ENCODE measurements around the gene FAM131C.

FAM131C gene

DNA sequence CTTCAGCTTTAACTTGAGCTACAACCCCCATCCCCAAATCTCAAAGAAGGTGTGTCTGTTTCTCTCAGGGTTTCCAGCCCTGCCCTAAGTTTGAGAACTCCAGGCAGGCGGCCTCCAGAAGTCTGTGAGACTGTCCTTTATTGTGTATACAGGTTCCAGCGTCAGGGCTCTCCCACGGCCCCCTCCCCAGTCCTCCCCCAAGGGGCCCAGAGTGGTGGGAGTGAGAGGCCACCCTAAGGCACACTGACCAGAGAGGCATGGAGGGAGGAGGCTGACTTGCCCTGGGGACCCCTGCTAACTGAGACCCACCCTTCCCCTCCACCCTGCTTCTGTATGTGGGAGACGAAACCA lies 59.6 kb downstream of the FAM131C start:
- POLR2A ChIA-PET = no interaction called here
- TF ChIP-seq, protein P1, sequence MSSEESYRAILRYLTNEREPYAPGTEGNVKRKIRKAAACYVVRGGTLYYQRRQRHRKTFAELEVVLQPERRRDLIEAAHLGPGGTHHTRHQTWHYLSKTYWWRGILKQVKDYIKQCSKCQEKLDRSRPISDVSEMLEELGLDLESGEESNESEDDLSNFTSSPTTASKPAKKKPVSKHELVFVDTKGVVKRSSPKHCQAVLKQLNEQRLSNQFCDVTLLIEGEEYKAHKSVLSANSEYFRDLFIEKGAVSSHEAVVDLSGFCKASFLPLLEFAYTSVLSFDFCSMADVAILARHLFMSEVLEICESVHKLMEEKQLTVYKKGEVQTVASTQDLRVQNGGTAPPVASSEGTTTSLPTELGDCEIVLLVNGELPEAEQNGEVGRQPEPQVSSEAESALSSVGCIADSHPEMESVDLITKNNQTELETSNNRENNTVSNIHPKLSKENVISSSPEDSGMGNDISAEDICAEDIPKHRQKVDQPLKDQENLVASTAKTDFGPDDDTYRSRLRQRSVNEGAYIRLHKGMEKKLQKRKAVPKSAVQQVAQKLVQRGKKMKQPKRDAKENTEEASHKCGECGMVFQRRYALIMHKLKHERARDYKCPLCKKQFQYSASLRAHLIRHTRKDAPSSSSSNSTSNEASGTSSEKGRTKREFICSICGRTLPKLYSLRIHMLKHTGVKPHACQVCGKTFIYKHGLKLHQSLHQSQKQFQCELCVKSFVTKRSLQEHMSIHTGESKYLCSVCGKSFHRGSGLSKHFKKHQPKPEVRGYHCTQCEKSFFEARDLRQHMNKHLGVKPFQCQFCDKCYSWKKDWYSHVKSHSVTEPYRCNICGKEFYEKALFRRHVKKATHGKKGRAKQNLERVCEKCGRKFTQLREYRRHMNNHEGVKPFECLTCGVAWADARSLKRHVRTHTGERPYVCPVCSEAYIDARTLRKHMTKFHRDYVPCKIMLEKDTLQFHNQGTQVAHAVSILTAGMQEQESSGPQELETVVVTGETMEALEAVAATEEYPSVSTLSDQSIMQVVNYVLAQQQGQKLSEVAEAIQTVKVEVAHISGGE (tag by site-specific recombination; conservative IDR thresholded peaks at IDR 0.05; ENCODE audit: low read depth) = no peak
- TF ChIP-seq ZBTB20 (tag by site-specific recombination; IDR thresholded peaks at IDR 0.05) = peak; percentile 49; the same call in 1 of the 2 replicates
- CTCF ChIA-PET = interaction anchor here (0.7 to 1.5 kb wide), 2 partner anchors 190 to 222 kb away, joined by 3 read pairs; no protein-coding TSS in a partner anchor

DNA sequence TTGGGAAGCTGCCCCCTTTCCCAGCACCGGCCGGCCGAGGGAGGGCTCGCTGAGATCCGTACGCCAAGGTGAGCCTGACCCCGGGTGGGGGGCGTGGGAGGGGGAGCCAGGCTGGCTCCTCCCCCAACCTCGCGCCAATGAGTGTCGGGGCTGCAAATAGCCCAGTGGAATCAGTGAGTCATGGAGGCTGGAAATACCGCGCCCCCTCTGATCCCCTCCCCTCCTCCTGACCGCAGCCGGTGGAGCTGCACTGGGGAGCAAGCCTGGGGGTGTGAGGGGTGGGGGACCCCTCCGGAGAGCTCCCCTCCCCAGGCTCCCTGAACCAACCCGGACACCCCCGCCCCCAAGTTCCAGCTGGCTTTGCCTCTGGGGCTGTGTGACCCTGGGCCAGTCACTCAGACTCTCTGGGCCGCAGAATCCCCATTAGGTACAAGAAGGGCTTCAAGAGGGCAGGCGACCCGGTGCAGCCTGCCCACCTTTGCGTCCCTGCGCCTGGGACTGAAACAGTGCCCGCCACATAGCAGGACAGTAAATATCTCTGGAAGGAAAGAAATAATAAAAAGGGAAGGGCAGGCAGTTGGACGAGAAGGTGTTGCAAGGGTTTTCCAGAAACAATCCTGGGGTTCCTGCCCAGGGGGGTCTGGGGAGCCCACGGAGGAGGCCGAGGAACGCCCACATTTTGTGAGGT lies 60.1 kb downstream of the FAM131C start:
- CTCF ChIA-PET = interaction anchor here (0.7 to 1.5 kb wide), 2 partner anchors 190 to 222 kb away, joined by 3 read pairs; no protein-coding TSS in a partner anchor
- no peaks in the 10 kb centered on the region for H3K9me3 ChIP-seq (ENCODE audit: control insufficient read depth, insufficient read depth, low read depth, low read length)
- TF ChIP-seq, protein P2, sequence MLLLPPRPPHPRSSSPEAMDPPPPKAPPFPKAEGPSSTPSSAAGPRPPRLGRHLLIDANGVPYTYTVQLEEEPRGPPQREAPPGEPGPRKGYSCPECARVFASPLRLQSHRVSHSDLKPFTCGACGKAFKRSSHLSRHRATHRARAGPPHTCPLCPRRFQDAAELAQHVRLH (tag by site-specific recombination; IDR thresholded peaks at IDR 0.05) = no peak
- 0 out of 2 replicates have a peak, but pooled peaks have one; percentile 17 for TF ChIP-seq ZNF768 (tag by site-specific recombination; IDR thresholded peaks at IDR 0.05)
- no peak for TF ChIP-seq ZNF16 (tag by site-specific recombination; IDR thresholded peaks at IDR 0.05; ENCODE audit: low read depth)
- 0 out of 2 replicates have a peak, but pooled peaks have one; percentile 12 for TF ChIP-seq GLIS2 (tag by site-specific recombination; IDR thresholded peaks at IDR 0.05)
- TF ChIP-seq, protein P3, sequence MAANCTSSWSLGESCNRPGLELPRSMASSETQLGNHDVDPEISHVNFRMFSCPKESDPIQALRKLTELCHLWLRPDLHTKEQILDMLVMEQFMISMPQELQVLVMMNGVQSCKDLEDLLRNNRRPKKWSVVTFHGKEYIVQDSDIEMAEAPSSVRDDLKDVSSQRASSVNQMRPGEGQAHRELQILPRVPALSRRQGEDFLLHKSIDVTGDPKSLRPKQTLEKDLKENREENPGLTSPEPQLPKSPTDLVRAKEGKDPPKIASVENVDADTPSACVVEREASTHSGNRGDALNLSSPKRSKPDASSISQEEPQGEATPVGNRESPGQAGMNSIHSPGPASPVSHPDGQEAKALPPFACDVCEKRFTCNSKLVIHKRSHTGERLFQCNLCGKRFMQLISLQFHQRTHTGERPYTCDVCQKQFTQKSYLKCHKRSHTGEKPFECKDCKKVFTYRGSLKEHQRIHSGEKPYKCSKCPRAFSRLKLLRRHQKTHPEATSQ (tag by site-specific recombination; IDR thresholded peaks at IDR 0.05) = no peak
- TF ChIP-seq, protein P4, sequence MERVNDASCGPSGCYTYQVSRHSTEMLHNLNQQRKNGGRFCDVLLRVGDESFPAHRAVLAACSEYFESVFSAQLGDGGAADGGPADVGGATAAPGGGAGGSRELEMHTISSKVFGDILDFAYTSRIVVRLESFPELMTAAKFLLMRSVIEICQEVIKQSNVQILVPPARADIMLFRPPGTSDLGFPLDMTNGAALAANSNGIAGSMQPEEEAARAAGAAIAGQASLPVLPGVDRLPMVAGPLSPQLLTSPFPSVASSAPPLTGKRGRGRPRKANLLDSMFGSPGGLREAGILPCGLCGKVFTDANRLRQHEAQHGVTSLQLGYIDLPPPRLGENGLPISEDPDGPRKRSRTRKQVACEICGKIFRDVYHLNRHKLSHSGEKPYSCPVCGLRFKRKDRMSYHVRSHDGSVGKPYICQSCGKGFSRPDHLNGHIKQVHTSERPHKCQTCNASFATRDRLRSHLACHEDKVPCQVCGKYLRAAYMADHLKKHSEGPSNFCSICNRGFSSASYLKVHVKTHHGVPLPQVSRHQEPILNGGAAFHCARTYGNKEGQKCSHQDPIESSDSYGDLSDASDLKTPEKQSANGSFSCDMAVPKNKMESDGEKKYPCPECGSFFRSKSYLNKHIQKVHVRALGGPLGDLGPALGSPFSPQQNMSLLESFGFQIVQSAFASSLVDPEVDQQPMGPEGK (tag by site-specific recombination; IDR thresholded peaks at IDR 0.05) = peak; percentile 28; the same call in 1 of the 2 replicates
- H3K4me1 ChIP-seq (ENCODE audit: control insufficient read depth, insufficient read depth, low read length) = no peaks in the 10 kb centered on the region
- H3K27ac ChIP-seq (ENCODE audit: extremely low read depth, low read depth, low read length) = no peak overlapping the region
- no peaks in the 10 kb centered on the region for H3K36me3 ChIP-seq (ENCODE audit: control insufficient read depth in 2 of 2, insufficient read depth in 1 of 2, low read length in 2 of 2)
- H3K4me3 ChIP-seq (ENCODE audit: low read depth, low read length) = no peak overlapping the region
- POLR2A ChIA-PET = no interaction called here

More for the DNA sequence above, 59.6 kb downstream of the FAM131C start:
- Histone ChIP-seq H3K9me3 (ENCODE audit: control insufficient read depth, insufficient read depth, low read depth, low read length) (no peaks in the 10 kb centered on the region), H3K27ac (ENCODE audit: extremely low read depth, low read depth, low read length) (no peak overlapping the region), H3K36me3 (ENCODE audit: control insufficient read depth in 2 of 2, insufficient read depth in 1 of 2, low read length in 2 of 2) (no peaks in the 10 kb centered on the region), H3K4me3 (ENCODE audit: low read depth, low read length) (no peak overlapping the region), H3K4me1 (ENCODE audit: control insufficient read depth, insufficient read depth, low read length) (no peaks in the 10 kb centered on the region)

DNA sequence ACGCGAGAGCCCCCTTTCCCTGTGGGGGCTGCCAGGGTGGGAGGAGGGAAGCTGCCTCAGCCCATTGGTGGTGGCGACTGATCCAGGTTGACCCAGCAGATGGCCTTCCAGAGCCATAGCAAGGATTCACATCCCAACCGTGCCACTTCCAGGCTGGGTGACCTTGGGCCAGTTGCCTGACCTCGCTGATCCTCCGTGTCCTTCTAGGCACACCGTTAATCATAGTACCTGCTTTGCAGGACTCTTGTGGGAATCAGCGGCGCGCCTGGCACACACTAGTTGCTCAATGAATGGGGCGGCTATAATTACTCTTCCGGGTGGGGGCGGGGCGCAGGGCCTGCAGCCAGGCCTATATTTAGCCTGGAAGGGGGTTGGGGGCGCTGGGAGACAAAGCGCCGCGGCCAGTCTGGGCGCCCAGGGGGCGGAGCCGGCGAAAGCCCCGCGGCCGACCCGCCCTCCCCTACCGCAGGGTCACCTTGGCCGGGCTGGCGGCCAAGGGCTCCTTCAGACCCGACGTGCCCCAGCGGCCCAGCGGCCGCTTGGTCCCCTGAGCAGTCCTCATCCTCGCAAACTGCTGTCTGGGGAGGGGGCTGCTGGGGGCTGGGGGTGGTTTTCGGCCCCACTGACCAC lies 60.7 kb downstream of the FAM131C start:
- TF ChIP-seq, protein P5, sequence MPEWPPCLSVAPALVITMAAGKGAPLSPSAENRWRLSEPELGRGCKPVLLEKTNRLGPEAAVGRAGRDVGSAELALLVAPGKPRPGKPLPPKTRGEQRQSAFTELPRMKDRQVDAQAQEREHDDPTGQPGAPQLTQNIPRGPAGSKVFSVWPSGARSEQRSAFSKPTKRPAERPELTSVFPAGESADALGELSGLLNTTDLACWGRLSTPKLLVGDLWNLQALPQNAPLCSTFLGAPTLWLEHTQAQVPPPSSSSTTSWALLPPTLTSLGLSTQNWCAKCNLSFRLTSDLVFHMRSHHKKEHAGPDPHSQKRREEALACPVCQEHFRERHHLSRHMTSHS (tag by site-specific recombination; IDR thresholded peaks at IDR 0.05) = no peak
- TF ChIP-seq ZNF394 (tag by site-specific recombination; IDR thresholded peaks at IDR 0.05; ENCODE audit: borderline replicate concordance) (no peak), YY1 (tag by site-specific recombination; IDR thresholded peaks at IDR 0.05) (no peak), ZNF121 (tag by site-specific recombination; IDR thresholded peaks at IDR 0.05) (no peak), ZNF792 (tag by site-specific recombination; IDR thresholded peaks at IDR 0.05) (no peak), OSR2 (tag by site-specific recombination; IDR thresholded peaks at IDR 0.05) (no peak), ZNF354C (tag by site-specific recombination; IDR thresholded peaks at IDR 0.05; ENCODE audit: borderline replicate concordance, low read depth) (no peak)
- Histone ChIP-seq H3K9me3 (ENCODE audit: control insufficient read depth, insufficient read depth, low read depth, low read length) (no peaks in the 10 kb centered on the region), H3K4me3 (ENCODE audit: low read depth, low read length) (no peak overlapping the region), H3K36me3 (ENCODE audit: control insufficient read depth in 2 of 2, insufficient read depth in 1 of 2, low read length in 2 of 2) (no peaks in the 10 kb centered on the region), H3K27ac (ENCODE audit: extremely low read depth, low read depth, low read length) (no peak overlapping the region), H3K4me1 (ENCODE audit: control insufficient read depth, insufficient read depth, low read length) (no peaks in the 10 kb centered on the region)
- ChIA-PET CTCF (interaction anchor here (0.6 to 1.5 kb wide), 2 partner anchors 171 to 191 kb away, joined by 3 to 4 read pairs; no protein-coding TSS in a partner anchor), POLR2A (no interaction called here)
